PC-9 (cell line): ENCODE results near the gene SEZ6L. TPM values are rescaled to one million over a fixed set of nuclear protein-coding genes. Genes with fewer than 3 reads are reported as not detected.

Experiments used
- BruUV-seq: library from RNA; stranded (reverse); fragments of 400-500 nt; replicated peaks from 2 replicates; lab custom pipeline; 2021; lab: Mats Ljungman, UMichigan
- CTCF ChIA-PET: fragments of 300-600 bp; sonication (Branson Sonifier 250); formaldehyde crosslinking; loops from one replicate; lab custom pipeline; 2022; ENCODE audit warnings: antibody characterized with exemption; lab: Charles Lee
- POLR2A ChIA-PET: fragments of 300-600 bp; sonication (Branson Sonifier 250); formaldehyde crosslinking; loops from one replicate; lab custom pipeline; 2022; ENCODE audit warnings: antibody characterized with exemption; ENCODE audit not compliant: unreplicated experiment; lab: Charles Lee
- DNase-seq, 2 experiments: peaks; one replicate each; pipeline versions ENCODE4 v3.0.0 to v3.0.0-alpha.2; 2015 to 2022; ENCODE audit warnings: mixed read lengths in 1 of 2
- H2AFZ ChIP-seq: fragments of 200-600 bp; sonication (generic); 2 replicates; pipeline ENCODE4 v1.8.1; 2017; ENCODE audit warnings: antibody characterized with exemption
- H3F3A ChIP-seq: fragments of 200-600 bp; sonication (generic); 2 replicates; pipeline ENCODE4 v1.8.1; 2017; ENCODE audit warnings: antibody characterized with exemption, mild to moderate bottlenecking, low read depth; ENCODE audit not compliant: insufficient read depth
- H3K27ac ChIP-seq: fragments of 200-600 bp; sonication (generic); 2 replicates; pipeline ENCODE4 v1.6.1; 2016; ENCODE audit warnings: mixed run types
- H3K27me3 ChIP-seq: fragments of 200-600 bp; sonication (generic); 2 replicates; pipeline ENCODE4 v1.6.1; 2016; ENCODE audit warnings: low read depth, mixed run types; ENCODE audit not compliant: insufficient read depth
- H3K36me3 ChIP-seq: fragments of 200-600 bp; sonication (generic); 2 replicates; pipeline ENCODE4 v1.6.1; 2016; ENCODE audit warnings: low read depth, mixed run types
- H3K4me1 ChIP-seq: fragments of 200-600 bp; sonication (generic); replicated peaks from 2 replicates; pipeline ENCODE4 v1.6.1; 2016; ENCODE audit warnings: mixed run types; ENCODE audit not compliant: insufficient read depth
- H3K4me2 ChIP-seq: fragments of 200-600 bp; sonication (generic); 2 replicates; pipeline ENCODE4 v1.6.1; 2017; ENCODE audit warnings: mixed run types
- H3K4me3 ChIP-seq: fragments of 200-600 bp; sonication (generic); 2 replicates; pipeline ENCODE4 v1.6.1; 2016; ENCODE audit warnings: mixed run types
- H3K79me2 ChIP-seq: fragments of 200-600 bp; sonication (generic); 2 replicates; pipeline ENCODE4 v1.6.1; 2017; ENCODE audit warnings: low read depth, mixed run types
- H3K9me2 ChIP-seq: fragments of 200-600 bp; sonication (generic); 2 replicates; pipeline ENCODE4 v1.8.1; 2017; ENCODE audit warnings: mild to moderate bottlenecking; ENCODE audit not compliant: insufficient read depth
- H3K9me3 ChIP-seq: fragments of 200-600 bp; sonication (generic); 2 replicates; pipeline ENCODE4 v1.8.1; 2016; ENCODE audit warnings: low read depth; ENCODE audit not compliant: insufficient read depth
- H4K20me1 ChIP-seq: fragments of 200-600 bp; sonication (generic); 2 replicates; pipeline ENCODE4 v1.8.1; 2017; ENCODE audit not compliant: insufficient read depth
- CTCF ChIP-seq: fragments of 200-600 bp; sonication (generic); conservative IDR thresholded peaks from 2 replicates; pipeline ENCODE4 v1.6.1; 2017; ENCODE audit warnings: mixed run types, antibody characterized with exemption, mild to moderate bottlenecking, moderate library complexity
- EZH2 ChIP-seq: fragments of 200-600 bp; sonication (generic); IDR thresholded peaks from 2 replicates; pipeline ENCODE4 v1.8.0; 2017; ENCODE audit warnings: antibody characterized with exemption, low read depth
- intact Hi-C: fragments of 100-400 bp; cut with micrococcal nuclease; formaldehyde crosslinking; loops from one replicate; pipeline ENCODE4 v1.10.0; 2022; ENCODE audit not compliant: unreplicated experiment
- total RNA-seq: library from RNA; stranded (reverse); gene quantifications from 2 replicates; pipeline ENCODE4 v1.2.3, GENCODE V29; 2021

Gene SEZ6L
- total RNA-seq, 1 experiment from 2014 or later, result not detected

- H3K27ac ChIP-seq, result no peak overlapping the region
- H3K4me1 ChIP-seq, result no peaks in the 10 kb centered on the region
- no peaks in the 10 kb centered on the region for H3K79me2 ChIP-seq
- no peaks in the 10 kb centered on the region for H3K36me3 ChIP-seq
- DNase-seq, result no peak
- TF ChIP-seq CTCF (no peak), EZH2 (no peak)
- ChIA-PET POLR2A (no interaction called here), CTCF (no interaction called here)
- H4K20me1 ChIP-seq, result no peaks in the 10 kb centered on the region
- H3K9me2 ChIP-seq, result no peaks in the 10 kb centered on the region
- no peak overlapping the region for H2AFZ ChIP-seq
- no peak overlapping the region for H3K4me2 ChIP-seq
- intact Hi-C loops, result no loop called here
- no peak overlapping the region for H3K4me3 ChIP-seq
- no TSS peak for BruUV-seq
- no peaks in the 10 kb centered on the region for H3F3A ChIP-seq
- H3K9me3 ChIP-seq, result no peaks in the 10 kb centered on the region
- H3K27me3 ChIP-seq, result peaks cover 48% of the 10 kb centered on the region
Measured at GRCh38 chr22:26303475-26303874, 134.2 kb downstream of the SEZ6L start.

DNA sequence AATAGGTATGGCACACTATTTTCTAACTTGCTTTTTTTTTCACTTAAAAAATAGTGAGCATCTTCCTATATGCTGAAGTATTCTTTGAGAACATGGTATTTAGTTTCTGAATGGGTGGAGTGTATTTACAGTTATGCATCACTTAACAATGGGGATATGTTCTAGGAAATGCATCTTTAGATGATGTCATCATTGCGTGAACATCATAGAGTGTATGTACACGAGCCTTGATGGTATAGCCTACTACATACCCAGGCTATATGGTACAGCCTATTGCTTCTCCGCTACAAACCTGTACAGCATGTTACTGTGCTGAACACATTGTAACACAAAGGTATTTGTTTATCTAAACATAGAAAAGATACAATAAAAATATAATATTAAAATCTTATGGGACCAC is 135.5 kb downstream of the SEZ6L start:
- peaks cover 39% of the 10 kb centered on the region for H3K27me3 ChIP-seq
- H3K4me1 ChIP-seq, result no peaks in the 10 kb centered on the region
- no peaks in the 10 kb centered on the region for H3K36me3 ChIP-seq
- no peak for TF ChIP-seq EZH2
- TF ChIP-seq CTCF, result no peak
- intact Hi-C loops, result no loop called here
- no TSS peak for BruUV-seq
- no peaks in the 10 kb centered on the region for H3K9me3 ChIP-seq
- H3K27ac ChIP-seq, result no peak overlapping the region
- H3K4me3 ChIP-seq, result no peak overlapping the region
- H4K20me1 ChIP-seq, result no peaks in the 10 kb centered on the region
- H2AFZ ChIP-seq, result no peak overlapping the region
- ChIA-PET POLR2A (no interaction called here), CTCF (no interaction called here)
- no peaks in the 10 kb centered on the region for H3K79me2 ChIP-seq
- no peaks in the 10 kb centered on the region for H3F3A ChIP-seq
- no peak overlapping the region for H3K4me2 ChIP-seq
- H3K9me2 ChIP-seq, result no peaks in the 10 kb centered on the region
- DNase-seq, result no peak

DNA sequence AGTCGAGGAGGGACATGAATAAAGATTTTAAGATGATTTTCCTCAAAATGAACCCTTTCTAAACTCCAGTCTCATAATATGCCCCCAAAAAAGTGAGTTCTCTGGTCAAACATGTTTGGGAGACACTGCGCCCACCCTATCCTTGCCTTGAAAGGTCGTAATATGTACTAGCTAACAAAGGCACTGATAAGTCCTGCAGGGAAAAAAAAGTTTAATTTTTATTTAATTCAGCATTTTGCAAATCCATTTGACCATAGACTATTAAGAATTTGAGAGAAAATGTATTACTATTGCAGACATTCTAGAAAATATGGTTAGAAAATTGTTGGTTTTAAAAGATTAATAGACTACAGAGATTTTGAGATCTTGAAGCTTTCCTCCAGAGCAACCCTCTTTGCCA is 139.2 kb downstream of the SEZ6L start:
- ChIA-PET POLR2A (no interaction called here), CTCF (no interaction called here)
- Histone ChIP-seq H3K27me3 (peaks cover 63% of the 10 kb centered on the region), H3K9me3 (no peaks in the 10 kb centered on the region), H3K27ac (no peak overlapping the region), H2AFZ (no peak overlapping the region), H3K4me2 (no peak overlapping the region), H3K36me3 (no peaks in the 10 kb centered on the region), H3K4me1 (no peaks in the 10 kb centered on the region), H3K9me2 (no peaks in the 10 kb centered on the region), H3K4me3 (no peak overlapping the region), H4K20me1 (no peaks in the 10 kb centered on the region), H3F3A (no peaks in the 10 kb centered on the region), H3K79me2 (no peaks in the 10 kb centered on the region)
- TF ChIP-seq EZH2 (no peak), CTCF (no peak)
- no TSS peak for BruUV-seq
- DNase-seq, result no peak
- intact Hi-C loops, result no loop called here
